ENCODE results near the gene MAP1LC3B.

DNA sequence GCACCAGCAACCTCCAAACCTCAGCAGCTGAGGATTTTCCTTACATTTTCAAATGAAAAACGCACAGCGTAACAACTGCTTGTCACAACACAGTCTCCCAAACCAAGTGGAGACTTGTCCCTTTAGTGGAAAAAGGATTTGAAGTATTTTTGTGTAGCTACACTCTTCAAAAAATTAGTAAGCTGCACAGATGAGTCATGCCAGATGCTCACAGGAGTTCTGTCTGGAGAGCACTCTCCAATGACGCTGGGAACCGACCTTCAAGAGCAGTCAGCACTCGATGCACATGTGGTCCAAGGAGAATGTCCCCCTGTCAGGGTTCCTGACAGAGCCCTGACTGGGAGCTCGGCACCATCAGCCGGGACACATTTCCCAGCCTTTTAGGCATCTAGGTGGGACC is 39.8 kb downstream of the MAP1LC3B start:
- TF ChIP-seq, protein P1, sequence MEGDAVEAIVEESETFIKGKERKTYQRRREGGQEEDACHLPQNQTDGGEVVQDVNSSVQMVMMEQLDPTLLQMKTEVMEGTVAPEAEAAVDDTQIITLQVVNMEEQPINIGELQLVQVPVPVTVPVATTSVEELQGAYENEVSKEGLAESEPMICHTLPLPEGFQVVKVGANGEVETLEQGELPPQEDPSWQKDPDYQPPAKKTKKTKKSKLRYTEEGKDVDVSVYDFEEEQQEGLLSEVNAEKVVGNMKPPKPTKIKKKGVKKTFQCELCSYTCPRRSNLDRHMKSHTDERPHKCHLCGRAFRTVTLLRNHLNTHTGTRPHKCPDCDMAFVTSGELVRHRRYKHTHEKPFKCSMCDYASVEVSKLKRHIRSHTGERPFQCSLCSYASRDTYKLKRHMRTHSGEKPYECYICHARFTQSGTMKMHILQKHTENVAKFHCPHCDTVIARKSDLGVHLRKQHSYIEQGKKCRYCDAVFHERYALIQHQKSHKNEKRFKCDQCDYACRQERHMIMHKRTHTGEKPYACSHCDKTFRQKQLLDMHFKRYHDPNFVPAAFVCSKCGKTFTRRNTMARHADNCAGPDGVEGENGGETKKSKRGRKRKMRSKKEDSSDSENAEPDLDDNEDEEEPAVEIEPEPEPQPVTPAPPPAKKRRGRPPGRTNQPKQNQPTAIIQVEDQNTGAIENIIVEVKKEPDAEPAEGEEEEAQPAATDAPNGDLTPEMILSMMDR (IDR thresholded peaks at IDR 0.05; ENCODE audit: insufficient read depth, low read length, poor library complexity, severe bottlenecking) = no peak
- no peak for TF ChIP-seq EZH2phosphoT487 (conservative IDR thresholded peaks at IDR 0.05; ENCODE audit: low read length)
